IMR-90 (cell line): ENCODE measurements around the gene SLTM. TPM values are rescaled to one million over a fixed set of nuclear protein-coding genes. Genes with fewer than 3 reads are reported as not detected.
"Not testable (repeated sequence)": the region's sequence is repeated elsewhere in the genome, so short reads cannot be mapped to it uniquely, and the experiment has no call there.

Source experiments
- ATAC-seq: fragments of 200-7000 bp; cut with Tn5 transposase; 2 replicates; pipeline ENCODE4 v1.9.1; 2020; ENCODE audit warnings: low read depth, mild to moderate bottlenecking, moderate library complexity
- BruUV-seq: library from RNA; stranded (reverse); fragments of 400-500 nt; replicated peaks from 2 replicates; lab custom pipeline; 2021; lab: Mats Ljungman, UMichigan
- CTCF ChIA-PET: fragments of 300-600 bp; formaldehyde crosslinking; extraction: SDS; loops from one replicate; lab custom pipeline; 2021; ENCODE audit warnings: antibody characterized with exemption; lab: Yijun Ruan, JAX
- POLR2A ChIA-PET: fragments of 300-600 bp; sonication (Branson Sonifier 250); formaldehyde crosslinking; loops from one replicate; lab custom pipeline; 2022; ENCODE audit warnings: antibody characterized with exemption; ENCODE audit not compliant: unreplicated experiment; lab: Charles Lee
- DNase-seq: peaks from one replicate; pipeline ENCODE4 v3.0.0; 2013
- H2AFZ ChIP-seq: replicated peaks from 2 replicates; pipeline ENCODE3; 2013; ENCODE audit warnings: low read length, mild to moderate bottlenecking; ENCODE audit not compliant: poor library complexity
- H2AK5ac ChIP-seq: 2 replicates; pipeline ENCODE4 v1.6.1; 2013; ENCODE audit warnings: low read depth, low read length, inconsistent platforms
- H2AK9ac ChIP-seq: replicated peaks from 2 replicates; pipeline ENCODE3; 2013; ENCODE audit warnings: mild to moderate bottlenecking, low read depth, low read length, moderate library complexity; ENCODE audit not compliant: poor library complexity
- H2BK120ac ChIP-seq: 2 replicates; pipeline ENCODE4 v1.6.1; 2013; ENCODE audit warnings: low read depth, low read length, inconsistent platforms
- H2BK15ac ChIP-seq: 3 replicates; pipeline ENCODE4 v1.6.1; 2013; ENCODE audit warnings: low read depth, low read length, inconsistent platforms
- H2BK20ac ChIP-seq: 2 replicates; pipeline ENCODE4 v1.6.1; 2013; ENCODE audit warnings: low read depth, mild to moderate bottlenecking, inconsistent platforms, low read length, moderate library complexity
- H2BK5ac ChIP-seq: 2 replicates; pipeline ENCODE4 v1.6.1; 2013; ENCODE audit warnings: mild to moderate bottlenecking, low read depth, low read length, inconsistent platforms; ENCODE audit not compliant: poor library complexity, severe bottlenecking
- H3K14ac ChIP-seq: replicated peaks from 2 replicates; pipeline ENCODE4 v1.6.1; 2013; ENCODE audit warnings: low read depth, low read length, inconsistent platforms
- H3K18ac ChIP-seq: 2 replicates; pipeline ENCODE4 v1.6.1; 2013; ENCODE audit warnings: low read depth, low read length, control low read depth
- H3K23ac ChIP-seq: 2 replicates; pipeline ENCODE4 v1.6.1; 2013; ENCODE audit warnings: low read depth, low read length, inconsistent platforms
- H3K27ac ChIP-seq: 2 replicates; pipeline ENCODE4 v1.5.1; 2013; ENCODE audit warnings: mild to moderate bottlenecking, control low read depth, low read length; ENCODE audit not compliant: insufficient read depth
- H3K27me3 ChIP-seq: 2 replicates; pipeline ENCODE4 v1.6.1; 2013; ENCODE audit warnings: low read length; ENCODE audit not compliant: control insufficient read depth, insufficient read depth
- H3K36me3 ChIP-seq: 2 replicates; pipeline ENCODE4 v1.6.1; 2013; ENCODE audit warnings: low read length, mixed read lengths; ENCODE audit not compliant: control insufficient read depth, insufficient read depth
- H3K4ac ChIP-seq: 2 replicates; pipeline ENCODE4 v1.6.1; 2013; ENCODE audit warnings: low read depth, low read length, inconsistent platforms
- H3K4me1 ChIP-seq: 2 replicates; pipeline ENCODE4 v1.6.1; 2013; ENCODE audit warnings: low read length, mixed read lengths; ENCODE audit not compliant: control insufficient read depth, insufficient read depth
- H3K4me2 ChIP-seq: 2 replicates; pipeline ENCODE4 v1.6.1; 2013; ENCODE audit warnings: low read depth, mild to moderate bottlenecking, control low read depth, low read length, moderate library complexity
- H3K4me3 ChIP-seq: 2 replicates; pipeline ENCODE4 v1.5.1; 2013; ENCODE audit warnings: low read depth, mild to moderate bottlenecking, control low read depth, low read length, moderate library complexity; ENCODE audit not compliant: insufficient read depth
- H3K56ac ChIP-seq: 2 replicates; pipeline ENCODE4 v1.6.1; 2013; ENCODE audit warnings: low read length, inconsistent platforms; ENCODE audit not compliant: insufficient read depth; ENCODE audit errors: extremely low read depth
- H3K79me1 ChIP-seq, 2 experiments: 2 replicates each; pipeline ENCODE4 v1.6.1; 2013; ENCODE audit warnings: low read length in 2 of 2, inconsistent platforms in 1 of 2, low read depth in 1 of 2
- H3K9ac ChIP-seq: 2 replicates; pipeline ENCODE4 v1.6.1; 2013; ENCODE audit warnings: low read depth, low read length, control low read depth
- H3K9me1 ChIP-seq: 2 replicates; pipeline ENCODE4 v1.6.1; 2013; ENCODE audit warnings: low read length, inconsistent platforms; ENCODE audit not compliant: insufficient read depth
- H3K9me3 ChIP-seq: 2 replicates; pipeline ENCODE4 v1.6.1; 2013; ENCODE audit warnings: low read length; ENCODE audit not compliant: control insufficient read depth, insufficient read depth
- H4K20me1 ChIP-seq: 2 replicates; pipeline ENCODE4 v1.6.1; 2013; ENCODE audit warnings: low read length, inconsistent platforms; ENCODE audit not compliant: insufficient read depth
- H4K5ac ChIP-seq: 2 replicates; pipeline ENCODE4 v1.6.1; 2013; ENCODE audit warnings: mild to moderate bottlenecking, low read depth, low read length, control low read depth
- H4K8ac ChIP-seq, 2 experiments: 2 replicates each; pipeline ENCODE4 v1.6.1; 2013; ENCODE audit warnings: low read depth in 2 of 2, low read length in 2 of 2, control low read depth in 1 of 2, inconsistent platforms in 1 of 2
- H4K91ac ChIP-seq: 2 replicates; pipeline ENCODE4 v1.6.1; 2013; ENCODE audit warnings: low read depth, low read length, inconsistent platforms; ENCODE audit not compliant: insufficient read depth
- CTCF ChIP-seq: conservative IDR thresholded peaks from 2 replicates; pipeline ENCODE4 v1.5.1; 2012; ENCODE audit warnings: mild to moderate bottlenecking, low read depth, low read length, improper control_type of control experiment
- RAD21 ChIP-seq: IDR thresholded peaks from 2 replicates; pipeline ENCODE4 v1.6.1; 2012; ENCODE audit warnings: low read length, improper control_type of control experiment
- USF2 ChIP-seq: fragments of 150-350 bp; IDR thresholded peaks from 2 replicates; pipeline ENCODE4 v1.6.1; 2017; ENCODE audit warnings: mild to moderate bottlenecking, antibody characterized with exemption, low read length, low read depth
- WGBS, 2 experiments: methylation state at CpG; one replicate each; pipeline versions ENCODE4 v1.1.5 to v1.1.7; 2013; ENCODE audit warnings: missing lambda C conversion rate in 2 of 2; ENCODE audit not compliant: insufficient read length in 1 of 2; ENCODE audit errors: extremely low coverage in 2 of 2; 5-methylcytosine and 5-hydroxymethylcytosine counted together
- dilution Hi-C: fragments of 300-500 bp; cut with HindIII; formaldehyde crosslinking; loops from one replicate; pipeline ENCODE4 v1.14.3; 2018; ENCODE audit warnings: low sequenced_read_pairs; ENCODE audit not compliant: unreplicated experiment
- in situ Hi-C: fragments of 300-500 bp; cut with MboI; formaldehyde crosslinking; loops from 3 replicates; pipeline ENCODE4 v1.14.3; 2019; ENCODE audit warnings: low sequenced_read_pairs, inconsistent platforms, mixed read lengths
- intact Hi-C: fragments of 100-400 bp; cut with micrococcal nuclease; formaldehyde crosslinking; loops from 2 replicates; pipeline ENCODE4 v1.10.0; 2022
- polyA plus RNA-seq, 3 experiments: library from polyadenylated mRNA; depleted of rRNA; stranded (reverse); fragments of >200 nt; gene quantifications; 2 replicates each; pipeline ENCODE4 v1.2.3, GENCODE V29; 2012; ENCODE audit warnings: low replicate concordance in 1 of 3
- total RNA-seq: library from RNA; depleted of rRNA; stranded (reverse); fragments of >200 nt; gene quantifications from 2 replicates; pipeline ENCODE4 v1.2.3, GENCODE V29; 2012

The SLTM gene
- total and polyA plus RNA-seq, 2 of the 4 experiments (the other 2 are of a cell fraction), result 36.0 to 57.6 TPM

- WGBS, 2 experiments, result 80% methylated on average over 1 of the region's 1 CpG; no CpG with 5 or more reads in 1 of the 2 experiments
- Histone ChIP-seq H2AK9ac (no peak overlapping the region), H3K14ac (no peak overlapping the region), H2BK5ac (no peak overlapping the region), H2BK15ac (no peak overlapping the region), H3K27ac (no peak overlapping the region), H3K4me2 (no peak overlapping the region), H2AFZ (no peak overlapping the region), H3K18ac (no peak overlapping the region), H3K23ac (no peak overlapping the region), H4K91ac (no peak overlapping the region), H3K4me1 (no peaks in the 10 kb centered on the region), H3K79me1 (peaks cover 2 to 4% of the 10 kb centered on the region in 2 experiments; a peak in 1 of 4 replicates), H2BK20ac (no peak overlapping the region), H3K9me1 (no peaks in the 10 kb centered on the region), H3K4me3 (no peak overlapping the region), H3K4ac (no peak overlapping the region), H3K36me3 (peaks cover 9% of the 10 kb centered on the region), H3K27me3 (no peaks in the 10 kb centered on the region), H3K56ac (no peak overlapping the region), H4K5ac (no peak overlapping the region), H3K9ac (no peak overlapping the region), H2AK5ac (no peak overlapping the region), H4K8ac (no peak overlapping the region), H2BK120ac (no peak overlapping the region), H4K20me1 (no peaks in the 10 kb centered on the region), H3K9me3 (no peaks in the 10 kb centered on the region)
- TF ChIP-seq USF2 (no peak), CTCF (0 out of 2 replicates have a peak, but pooled peaks have one; percentile 10), RAD21 (peak; percentile 23; the same call in 1 of the 2 replicates)
- ATAC-seq (no peak), DNase-seq (peak; percentile 4)
- in situ Hi-C loops (no loop called here), intact Hi-C loops (no loop called here), dilution Hi-C loops (no loop called here)
- no TSS peak for BruUV-seq
- ChIA-PET CTCF (interaction anchor here (0.6 kb wide), 1 partner anchor 12 kb away, joined by 3 read pairs; no protein-coding TSS in a partner anchor), POLR2A (no interaction called here)
Observed at GRCh38 chr15:58839485-58839884, 94.0 kb downstream of the SLTM start.

- not testable (repeated sequence) for H3K4me3 ChIP-seq, H3K27me3 ChIP-seq
Observed at GRCh38 chr15:58833681-58834426, 99.6 kb downstream of the SLTM start.

More at GRCh38 chr15:58833681-58834426, 99.6 kb downstream of the SLTM start:
- H2AK9ac ChIP-seq, H3K4ac ChIP-seq, H3K23ac ChIP-seq, H4K20me1 ChIP-seq, H2AFZ ChIP-seq, in situ Hi-C loops, H3K27ac ChIP-seq, H3K14ac ChIP-seq, H4K5ac ChIP-seq, H2BK120ac ChIP-seq, H3K79me1 ChIP-seq, dilution Hi-C loops, H3K4me1 ChIP-seq, H4K91ac ChIP-seq, H3K4me2 ChIP-seq, H3K9ac ChIP-seq, H2BK15ac ChIP-seq, H3K18ac ChIP-seq, H2BK20ac ChIP-seq, intact Hi-C loops, H4K8ac ChIP-seq, H3K9me1 ChIP-seq, H2AK5ac ChIP-seq, H3K9me3 ChIP-seq, POLR2A ChIA-PET, BruUV-seq, H3K56ac ChIP-seq, ATAC-seq, DNase-seq, H2BK5ac ChIP-seq: not testable (repeated sequence)
- peaks cover 11% of the 10 kb centered on the region for H3K36me3 ChIP-seq
- no CpG with 5 or more reads among the region's 9 CpGs for WGBS, 2 experiments
- CTCF ChIA-PET, result interaction anchor here (0.6 kb wide), 1 partner anchor 278 kb away, joined by 3 read pairs; no protein-coding TSS in a partner anchor
